GM12865 (cell line): ENCODE results near the gene KIAA0513.

ENCODE experiments used
- DNase-seq: peaks from one replicate; pipeline ENCODE4 v3.0.0; 2010; ENCODE audit warnings: low read depth
- H3K4me3 ChIP-seq: 2 replicates; pipeline ENCODE4 v1.5.1; 2011; ENCODE audit warnings: mild to moderate bottlenecking, low read depth, low read length, control low read depth
- TF ChIP-seq, protein P1 (sequence below): IDR thresholded peaks from 2 replicates; pipeline ENCODE4 v1.5.1; 2011; ENCODE audit warnings: low read length, control low read depth, low read depth, inconsistent platforms; ENCODE audit not compliant: insufficient read depth; ENCODE audit errors: missing control alignments

The KIAA0513 gene

DNA sequence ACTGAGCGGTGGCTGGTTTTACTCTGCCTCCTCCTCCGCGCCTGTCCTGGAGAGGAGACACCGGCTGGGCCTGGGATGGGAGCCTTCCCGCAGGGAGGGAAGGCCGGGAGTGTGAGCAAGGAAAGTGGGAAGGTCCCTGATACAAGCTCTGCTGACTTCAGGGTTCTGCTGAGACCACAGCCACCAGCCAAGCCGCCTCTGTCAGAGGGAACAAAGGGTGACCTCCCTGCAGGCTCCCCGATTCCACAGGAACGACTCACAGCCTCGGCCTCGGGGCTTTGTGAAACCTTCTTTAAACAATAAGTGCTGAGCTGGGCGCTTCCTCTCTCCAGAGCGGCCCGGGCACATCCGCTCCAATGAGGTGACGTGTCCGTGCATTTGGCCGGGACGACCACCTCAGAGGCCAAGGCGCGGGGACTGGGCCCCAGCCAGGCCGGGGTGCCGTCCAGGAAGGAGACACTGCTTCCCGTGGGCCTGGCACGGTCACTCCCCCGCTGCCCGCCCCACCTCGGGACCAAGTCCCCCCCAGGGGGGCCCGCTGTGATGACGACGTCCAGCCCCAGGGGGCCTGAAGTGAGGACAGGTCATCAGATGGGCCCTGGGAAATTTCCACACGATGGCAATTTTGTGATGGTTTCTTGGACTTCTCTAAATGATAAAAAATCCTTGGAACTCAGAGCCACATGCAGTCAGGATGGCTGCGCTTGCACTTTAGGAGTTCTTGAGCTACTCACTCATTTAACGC, 96.5 kb downstream of the KIAA0513 start:
- TF ChIP-seq, protein P1, sequence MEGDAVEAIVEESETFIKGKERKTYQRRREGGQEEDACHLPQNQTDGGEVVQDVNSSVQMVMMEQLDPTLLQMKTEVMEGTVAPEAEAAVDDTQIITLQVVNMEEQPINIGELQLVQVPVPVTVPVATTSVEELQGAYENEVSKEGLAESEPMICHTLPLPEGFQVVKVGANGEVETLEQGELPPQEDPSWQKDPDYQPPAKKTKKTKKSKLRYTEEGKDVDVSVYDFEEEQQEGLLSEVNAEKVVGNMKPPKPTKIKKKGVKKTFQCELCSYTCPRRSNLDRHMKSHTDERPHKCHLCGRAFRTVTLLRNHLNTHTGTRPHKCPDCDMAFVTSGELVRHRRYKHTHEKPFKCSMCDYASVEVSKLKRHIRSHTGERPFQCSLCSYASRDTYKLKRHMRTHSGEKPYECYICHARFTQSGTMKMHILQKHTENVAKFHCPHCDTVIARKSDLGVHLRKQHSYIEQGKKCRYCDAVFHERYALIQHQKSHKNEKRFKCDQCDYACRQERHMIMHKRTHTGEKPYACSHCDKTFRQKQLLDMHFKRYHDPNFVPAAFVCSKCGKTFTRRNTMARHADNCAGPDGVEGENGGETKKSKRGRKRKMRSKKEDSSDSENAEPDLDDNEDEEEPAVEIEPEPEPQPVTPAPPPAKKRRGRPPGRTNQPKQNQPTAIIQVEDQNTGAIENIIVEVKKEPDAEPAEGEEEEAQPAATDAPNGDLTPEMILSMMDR = no peak
- H3K4me3 ChIP-seq = no peak overlapping the region
- no peak for DNase-seq

DNA sequence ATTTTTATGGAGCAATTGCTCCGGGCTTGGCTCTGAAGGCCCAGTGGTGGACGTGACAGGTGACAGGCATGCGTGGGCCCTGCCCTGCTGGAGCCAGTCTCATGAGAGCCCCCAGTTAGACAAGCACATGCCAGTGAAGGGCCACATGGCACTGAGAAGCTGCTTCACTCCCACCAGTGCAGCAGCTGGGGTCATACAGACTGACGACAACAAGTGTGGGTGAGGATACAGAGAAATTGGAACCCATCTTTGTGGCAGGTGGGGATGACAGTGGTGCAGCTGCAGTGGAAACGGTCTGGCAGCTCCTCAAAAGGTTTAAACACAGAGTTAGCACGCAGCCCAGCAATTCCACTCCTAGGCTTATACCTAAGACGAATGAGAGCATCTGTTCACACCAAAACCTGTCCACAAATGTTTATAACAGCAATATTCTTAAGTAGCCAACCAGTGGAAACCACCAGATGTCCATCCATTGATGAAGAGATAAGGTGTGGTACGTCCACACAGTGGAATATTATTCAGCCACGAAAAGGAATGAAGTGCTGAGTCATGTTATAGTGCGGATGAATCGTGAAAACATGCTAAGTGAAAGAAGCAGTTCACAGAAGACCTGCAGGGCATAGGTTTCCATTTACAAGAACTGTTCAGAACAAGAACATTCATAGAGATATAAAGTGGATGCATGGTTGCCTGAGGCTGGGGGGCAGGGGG, 97.2 kb downstream of the KIAA0513 start:
- H3K4me3 ChIP-seq = no peak overlapping the region
- DNase-seq = no peak
- TF ChIP-seq, protein P1 = no peak

DNA sequence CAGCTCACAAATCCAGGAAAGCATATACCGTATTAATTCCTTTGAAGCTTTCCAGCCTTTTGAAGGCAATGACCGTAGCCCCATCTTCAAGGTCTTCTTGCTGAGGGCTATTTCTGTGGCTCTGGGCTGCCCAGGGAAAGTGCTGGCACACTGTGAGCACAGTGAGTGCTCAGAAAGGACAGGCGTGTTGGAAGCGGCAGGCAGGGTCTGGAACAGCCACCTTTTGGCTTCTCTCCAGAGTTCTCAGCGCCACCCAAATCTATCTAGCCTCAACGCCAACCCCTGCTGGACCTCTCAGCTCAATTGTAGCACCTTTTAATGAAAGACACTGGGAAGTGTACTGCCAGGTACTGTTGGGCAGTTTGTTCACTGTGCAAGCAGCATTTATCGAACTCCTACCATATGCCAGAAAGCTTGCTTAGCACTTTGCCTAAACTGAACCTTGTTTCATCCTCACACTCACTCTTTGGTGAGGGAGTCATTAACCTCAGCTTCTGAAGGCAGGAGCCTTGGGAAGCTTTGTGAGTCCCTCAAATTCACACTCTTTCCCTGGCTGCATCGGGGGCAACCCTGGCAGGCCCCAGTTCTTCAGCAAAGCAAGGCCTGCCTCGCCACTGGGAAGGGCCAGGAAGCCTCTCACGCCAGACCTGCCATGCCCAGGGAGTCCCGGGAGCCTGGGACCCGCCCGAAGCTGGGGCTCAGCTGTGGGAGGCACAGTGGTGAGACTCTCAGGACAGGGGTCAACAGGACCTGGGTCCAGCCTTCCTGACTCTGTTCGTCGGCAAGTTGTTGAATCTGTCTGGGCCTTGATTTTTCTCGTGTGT, 98.2 kb downstream of the KIAA0513 start:
- no peak overlapping the region for H3K4me3 ChIP-seq
- TF ChIP-seq, protein P1 = no peak
- DNase-seq = no peak

DNA sequence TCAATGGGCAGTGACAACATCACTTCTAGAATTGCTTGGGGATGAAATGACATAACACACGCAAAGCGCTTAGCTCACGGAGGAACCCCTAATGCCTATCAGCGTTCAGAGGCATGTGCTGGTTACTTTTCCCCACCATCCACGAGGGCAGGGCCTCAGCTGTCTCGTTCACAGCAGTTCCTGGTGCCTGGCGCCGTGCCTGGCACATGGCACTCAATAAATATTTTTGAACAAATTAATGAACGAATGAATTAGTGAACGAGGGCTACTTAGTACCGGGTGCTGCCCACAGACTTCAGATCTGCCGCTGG, 98.8 kb downstream of the KIAA0513 start:
- H3K4me3 ChIP-seq = no peak overlapping the region
- no peak for DNase-seq
- TF ChIP-seq, protein P1 = no peak

DNA sequence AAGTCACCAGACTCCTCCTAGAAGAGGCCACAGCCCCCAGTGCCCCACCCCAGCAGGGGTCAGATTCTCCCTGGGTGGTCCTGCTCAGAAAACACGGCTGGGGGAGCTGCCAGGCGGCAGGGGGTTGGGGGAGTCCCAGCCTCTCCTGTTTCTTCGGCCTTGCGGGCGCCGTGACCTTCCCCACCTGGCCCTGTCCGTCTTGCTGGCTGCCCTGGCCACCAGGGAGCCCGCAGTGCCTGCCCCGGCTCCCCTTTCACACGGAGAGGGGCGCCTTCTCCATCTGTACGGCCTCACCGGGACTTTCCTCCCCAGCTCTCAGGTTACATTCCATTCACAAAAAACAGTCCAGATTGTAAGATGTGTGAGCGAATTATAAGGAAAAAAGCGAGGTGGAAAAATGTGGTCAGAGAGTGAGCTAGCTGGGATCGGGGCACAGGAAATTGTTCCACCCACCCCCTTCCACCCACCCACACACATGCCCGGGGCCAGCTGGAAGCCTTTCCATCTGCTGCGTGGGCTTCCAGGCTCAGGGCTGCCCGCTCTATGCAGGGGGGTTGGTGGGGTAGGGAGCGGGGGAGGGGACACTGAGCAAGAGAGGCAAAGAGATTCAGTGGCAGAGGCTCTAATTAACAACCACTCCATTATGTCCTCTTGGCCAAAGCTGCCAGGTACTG, 99.2 kb downstream of the KIAA0513 start:
- no peak for DNase-seq
- TF ChIP-seq, protein P1 = no peak
- H3K4me3 ChIP-seq = no peak overlapping the region

- H3K4me3 ChIP-seq = no peak overlapping the region
- TF ChIP-seq, protein P1 = no peak
- DNase-seq = no peak
Measured at GRCh38 chr16:85127379-85127723, 99.8 kb downstream of the KIAA0513 start.
